HL-60 (cell line): ENCODE results near the gene JAK1.

Experiments used
- GABPA ChIP-seq: IDR thresholded peaks from 2 replicates; pipeline ENCODE4 v1.6.1; 2012; ENCODE audit warnings: low read depth
- POLR2AphosphoS5 ChIP-seq: IDR thresholded peaks from 2 replicates; pipeline ENCODE4 v1.6.1; 2012; ENCODE audit warnings: low read depth
- TF ChIP-seq, protein P1 (sequence below): IDR thresholded peaks from 2 replicates; pipeline ENCODE4 v1.6.1; 2012; ENCODE audit warnings: low read depth; ENCODE audit not compliant: insufficient replicate concordance
- TF ChIP-seq, protein P2 (sequence below): IDR thresholded peaks from one replicate; pipeline ENCODE4 v1.5.1; 2011; ENCODE audit warnings: low read length, control low read depth, inconsistent platforms; ENCODE audit not compliant: insufficient read depth

DNA sequence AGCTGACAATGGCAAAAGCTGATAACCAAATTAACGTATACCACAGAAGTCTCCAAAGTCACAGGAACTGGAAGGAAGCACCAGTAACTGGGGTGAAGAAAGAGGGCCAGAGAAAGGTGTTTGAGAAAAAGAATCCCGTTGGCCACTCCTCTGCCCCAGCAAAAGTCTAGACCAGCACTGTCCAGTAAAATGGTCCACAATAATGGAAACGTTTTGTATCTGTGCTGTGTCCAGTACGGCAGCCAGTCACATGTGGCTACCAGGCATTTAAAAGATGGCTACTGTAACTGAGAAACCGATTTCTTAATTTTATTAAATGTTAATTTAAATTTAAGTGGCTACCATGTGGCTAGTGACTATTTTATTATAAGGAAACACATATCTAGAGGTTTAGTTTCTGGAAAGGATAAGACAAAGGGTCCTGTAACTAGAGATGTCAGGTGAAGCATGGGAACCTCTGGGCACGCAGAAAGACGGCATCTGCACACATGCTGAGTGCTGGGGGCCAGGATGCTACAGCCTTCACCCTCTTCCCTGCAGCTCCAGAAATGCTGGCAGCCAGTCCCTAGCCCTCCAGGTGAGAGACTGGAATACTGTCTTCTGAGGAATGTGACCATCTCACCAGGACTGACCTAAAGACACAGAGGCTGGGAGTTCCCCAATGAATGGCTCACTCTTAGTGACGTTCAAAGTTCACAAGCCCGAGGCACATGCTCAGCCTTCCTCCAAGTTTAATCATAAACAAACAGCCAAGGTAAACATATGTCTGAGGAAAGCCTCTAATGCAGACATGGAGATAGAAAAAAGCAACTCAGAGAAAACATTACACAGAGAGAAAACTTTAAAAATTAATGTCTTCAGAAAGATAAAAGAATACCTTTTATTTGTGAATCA is 50.7 kb downstream of the JAK1 start:
- TF ChIP-seq, protein P1, sequence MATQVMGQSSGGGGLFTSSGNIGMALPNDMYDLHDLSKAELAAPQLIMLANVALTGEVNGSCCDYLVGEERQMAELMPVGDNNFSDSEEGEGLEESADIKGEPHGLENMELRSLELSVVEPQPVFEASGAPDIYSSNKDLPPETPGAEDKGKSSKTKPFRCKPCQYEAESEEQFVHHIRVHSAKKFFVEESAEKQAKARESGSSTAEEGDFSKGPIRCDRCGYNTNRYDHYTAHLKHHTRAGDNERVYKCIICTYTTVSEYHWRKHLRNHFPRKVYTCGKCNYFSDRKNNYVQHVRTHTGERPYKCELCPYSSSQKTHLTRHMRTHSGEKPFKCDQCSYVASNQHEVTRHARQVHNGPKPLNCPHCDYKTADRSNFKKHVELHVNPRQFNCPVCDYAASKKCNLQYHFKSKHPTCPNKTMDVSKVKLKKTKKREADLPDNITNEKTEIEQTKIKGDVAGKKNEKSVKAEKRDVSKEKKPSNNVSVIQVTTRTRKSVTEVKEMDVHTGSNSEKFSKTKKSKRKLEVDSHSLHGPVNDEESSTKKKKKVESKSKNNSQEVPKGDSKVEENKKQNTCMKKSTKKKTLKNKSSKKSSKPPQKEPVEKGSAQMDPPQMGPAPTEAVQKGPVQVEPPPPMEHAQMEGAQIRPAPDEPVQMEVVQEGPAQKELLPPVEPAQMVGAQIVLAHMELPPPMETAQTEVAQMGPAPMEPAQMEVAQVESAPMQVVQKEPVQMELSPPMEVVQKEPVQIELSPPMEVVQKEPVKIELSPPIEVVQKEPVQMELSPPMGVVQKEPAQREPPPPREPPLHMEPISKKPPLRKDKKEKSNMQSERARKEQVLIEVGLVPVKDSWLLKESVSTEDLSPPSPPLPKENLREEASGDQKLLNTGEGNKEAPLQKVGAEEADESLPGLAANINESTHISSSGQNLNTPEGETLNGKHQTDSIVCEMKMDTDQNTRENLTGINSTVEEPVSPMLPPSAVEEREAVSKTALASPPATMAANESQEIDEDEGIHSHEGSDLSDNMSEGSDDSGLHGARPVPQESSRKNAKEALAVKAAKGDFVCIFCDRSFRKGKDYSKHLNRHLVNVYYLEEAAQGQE = no peak
- TF ChIP-seq, protein P2, sequence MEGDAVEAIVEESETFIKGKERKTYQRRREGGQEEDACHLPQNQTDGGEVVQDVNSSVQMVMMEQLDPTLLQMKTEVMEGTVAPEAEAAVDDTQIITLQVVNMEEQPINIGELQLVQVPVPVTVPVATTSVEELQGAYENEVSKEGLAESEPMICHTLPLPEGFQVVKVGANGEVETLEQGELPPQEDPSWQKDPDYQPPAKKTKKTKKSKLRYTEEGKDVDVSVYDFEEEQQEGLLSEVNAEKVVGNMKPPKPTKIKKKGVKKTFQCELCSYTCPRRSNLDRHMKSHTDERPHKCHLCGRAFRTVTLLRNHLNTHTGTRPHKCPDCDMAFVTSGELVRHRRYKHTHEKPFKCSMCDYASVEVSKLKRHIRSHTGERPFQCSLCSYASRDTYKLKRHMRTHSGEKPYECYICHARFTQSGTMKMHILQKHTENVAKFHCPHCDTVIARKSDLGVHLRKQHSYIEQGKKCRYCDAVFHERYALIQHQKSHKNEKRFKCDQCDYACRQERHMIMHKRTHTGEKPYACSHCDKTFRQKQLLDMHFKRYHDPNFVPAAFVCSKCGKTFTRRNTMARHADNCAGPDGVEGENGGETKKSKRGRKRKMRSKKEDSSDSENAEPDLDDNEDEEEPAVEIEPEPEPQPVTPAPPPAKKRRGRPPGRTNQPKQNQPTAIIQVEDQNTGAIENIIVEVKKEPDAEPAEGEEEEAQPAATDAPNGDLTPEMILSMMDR = no peak
- TF ChIP-seq GABPA (no peak), POLR2AphosphoS5 (no peak)
